ENCODE data around the gene COL26A1. TPM values are rescaled to one million over a fixed set of nuclear protein-coding genes. Genes with fewer than 3 reads are reported as not detected.
"Not testable (repeated sequence)": the region's sequence is repeated elsewhere in the genome, so short reads cannot be mapped to it uniquely, and the experiment has no call there.

The COL26A1 gene
- total RNA-seq, 6 experiments from 2014 or later = not detected

DNA sequence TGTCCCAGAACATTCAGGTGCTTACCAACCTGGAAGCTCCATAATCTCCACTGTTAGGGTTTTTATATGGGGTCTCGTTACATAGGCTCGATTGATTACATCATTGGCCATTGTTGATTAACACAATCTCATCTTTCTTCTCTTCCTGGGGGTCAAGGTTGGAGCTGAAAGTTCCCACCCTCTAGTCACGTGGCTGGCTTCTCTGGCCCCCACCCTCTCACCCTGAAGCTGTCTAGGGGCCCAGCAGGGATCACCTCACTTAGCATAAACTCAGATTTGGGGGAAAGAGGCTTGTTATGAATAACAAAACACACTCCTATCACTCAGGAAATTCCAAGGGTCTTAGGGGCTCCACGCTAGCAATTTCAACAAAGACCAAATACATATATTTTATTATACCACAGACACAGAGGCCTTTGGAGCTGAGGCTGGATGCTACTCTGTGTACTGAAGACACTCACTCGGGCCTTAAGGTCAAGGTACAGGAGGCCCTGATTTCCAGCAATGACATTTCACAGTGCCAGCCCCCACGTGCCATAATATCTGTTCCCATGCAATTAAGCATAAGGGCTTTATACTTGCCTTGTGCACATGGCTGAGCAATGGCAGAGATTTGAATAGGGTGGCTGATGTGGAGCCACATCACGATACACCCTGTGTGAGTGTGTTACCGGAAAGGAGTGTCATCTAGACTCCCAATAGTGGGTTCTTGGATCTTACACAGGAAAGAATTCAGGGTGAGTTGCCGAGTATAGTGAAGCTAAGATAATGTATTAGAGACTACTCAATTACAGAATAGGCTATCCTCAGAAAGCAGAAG is 108.2 kb downstream of the COL26A1 start:
- Mint-ChIP-seq H3K4me3 (no peak overlapping the region), H3K9me3 (no peaks in the 10 kb centered on the region), H3K27ac (no peak overlapping the region), H3K4me1 (ENCODE audit: low read depth) (no peaks in the 10 kb centered on the region), H3K27me3 (ENCODE audit: insufficient read depth) (peaks cover 22% of the 10 kb centered on the region), H3K36me3 (ENCODE audit: low read depth) (no peaks in the 10 kb centered on the region)
- DNase-seq = no peak
- TF ChIP-seq, protein P1, sequence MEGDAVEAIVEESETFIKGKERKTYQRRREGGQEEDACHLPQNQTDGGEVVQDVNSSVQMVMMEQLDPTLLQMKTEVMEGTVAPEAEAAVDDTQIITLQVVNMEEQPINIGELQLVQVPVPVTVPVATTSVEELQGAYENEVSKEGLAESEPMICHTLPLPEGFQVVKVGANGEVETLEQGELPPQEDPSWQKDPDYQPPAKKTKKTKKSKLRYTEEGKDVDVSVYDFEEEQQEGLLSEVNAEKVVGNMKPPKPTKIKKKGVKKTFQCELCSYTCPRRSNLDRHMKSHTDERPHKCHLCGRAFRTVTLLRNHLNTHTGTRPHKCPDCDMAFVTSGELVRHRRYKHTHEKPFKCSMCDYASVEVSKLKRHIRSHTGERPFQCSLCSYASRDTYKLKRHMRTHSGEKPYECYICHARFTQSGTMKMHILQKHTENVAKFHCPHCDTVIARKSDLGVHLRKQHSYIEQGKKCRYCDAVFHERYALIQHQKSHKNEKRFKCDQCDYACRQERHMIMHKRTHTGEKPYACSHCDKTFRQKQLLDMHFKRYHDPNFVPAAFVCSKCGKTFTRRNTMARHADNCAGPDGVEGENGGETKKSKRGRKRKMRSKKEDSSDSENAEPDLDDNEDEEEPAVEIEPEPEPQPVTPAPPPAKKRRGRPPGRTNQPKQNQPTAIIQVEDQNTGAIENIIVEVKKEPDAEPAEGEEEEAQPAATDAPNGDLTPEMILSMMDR (IDR thresholded peaks at IDR 0.05) = no peak

DNA sequence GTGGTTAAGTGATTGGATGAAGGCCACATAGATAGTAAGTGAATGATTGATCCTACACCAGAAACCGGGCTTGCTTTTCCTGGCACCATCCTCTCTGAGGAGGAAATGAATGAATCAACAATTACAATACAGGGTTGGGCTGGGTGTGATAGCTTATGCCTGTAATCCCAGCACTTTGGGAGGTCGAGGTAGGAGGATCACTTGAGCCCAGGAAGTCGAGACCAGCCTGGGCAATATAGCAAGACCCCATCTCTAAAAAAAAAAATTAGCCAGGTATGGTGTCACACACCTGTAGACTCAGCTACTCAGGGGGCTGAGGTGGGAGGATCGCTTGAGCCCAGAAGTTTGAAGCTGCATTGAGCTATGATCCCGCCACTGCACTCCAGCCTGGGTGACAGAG is 111.5 kb downstream of the COL26A1 start:
- DNase-seq = no peak
- TF ChIP-seq, protein P1 (IDR thresholded peaks at IDR 0.05) = no peak
- Mint-ChIP-seq H3K27ac (no peak overlapping the region), H3K27me3 (ENCODE audit: insufficient read depth) (peaks cover 10% of the 10 kb centered on the region), H3K36me3 (ENCODE audit: low read depth) (peaks cover 5% of the 10 kb centered on the region), H3K9me3 (peaks cover 12% of the 10 kb centered on the region), H3K4me3 (no peak overlapping the region), H3K4me1 (ENCODE audit: low read depth) (no peaks in the 10 kb centered on the region)

DNA sequence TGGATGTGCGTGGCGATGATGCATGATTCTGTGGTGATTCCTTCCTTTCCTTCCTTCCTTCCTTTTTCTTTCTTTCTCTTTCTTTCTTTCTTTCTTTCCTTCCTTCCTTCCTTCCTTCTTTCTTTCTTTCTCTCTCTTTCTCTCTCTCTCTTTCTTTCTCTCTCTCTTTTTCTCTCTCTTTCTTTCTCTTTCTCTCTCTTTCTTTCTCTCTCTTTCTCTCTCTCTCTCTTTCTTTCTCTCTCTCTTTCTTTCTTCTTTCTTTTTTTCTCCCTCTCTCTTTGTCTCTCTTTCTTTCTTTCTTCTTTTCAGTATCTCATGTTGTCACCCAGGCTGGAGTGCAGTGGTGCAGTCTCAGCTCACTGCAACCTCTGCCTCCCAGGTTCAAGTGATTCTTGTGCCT is 113.0 kb downstream of the COL26A1 start:
- Mint-ChIP-seq H3K9me3 (peaks cover 28% of the 10 kb centered on the region), H3K36me3 (ENCODE audit: low read depth) (peaks cover 10% of the 10 kb centered on the region)
- H3K27ac Mint-ChIP-seq; H3K4me1 Mint-ChIP-seq (ENCODE audit: low read depth); H3K4me3 Mint-ChIP-seq; H3K27me3 Mint-ChIP-seq (ENCODE audit: insufficient read depth); DNase-seq: not testable (repeated sequence)

DNA sequence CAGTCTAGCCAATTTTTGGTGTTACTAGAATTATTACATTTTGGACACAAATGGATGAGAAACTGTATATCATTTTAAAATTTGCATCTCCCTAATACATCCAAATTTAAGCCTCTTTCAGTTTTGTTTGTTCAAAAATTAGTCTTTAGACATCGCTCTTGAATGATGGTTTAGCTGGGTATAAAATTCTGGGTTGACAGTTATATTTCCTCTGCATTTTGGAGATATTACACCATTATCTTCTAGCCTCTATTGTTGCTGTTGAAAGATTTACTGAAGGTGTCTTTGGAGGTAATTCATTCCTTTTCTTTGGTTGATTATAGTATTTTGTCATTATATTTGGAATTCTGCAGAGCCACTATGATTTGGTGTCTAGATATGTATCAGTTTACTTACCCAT is 116.5 kb downstream of the COL26A1 start:
- H3K4me3 Mint-ChIP-seq = no peak overlapping the region
- H3K27ac Mint-ChIP-seq = no peak overlapping the region
- H3K4me1 Mint-ChIP-seq (ENCODE audit: low read depth) = no peaks in the 10 kb centered on the region
- peaks cover 3% of the 10 kb centered on the region for H3K27me3 Mint-ChIP-seq (ENCODE audit: insufficient read depth)
- H3K36me3 Mint-ChIP-seq (ENCODE audit: low read depth) = peaks cover 10% of the 10 kb centered on the region
- DNase-seq = no peak
- TF ChIP-seq, protein P1 (IDR thresholded peaks at IDR 0.05) = no peak
- peaks cover 30% of the 10 kb centered on the region for H3K9me3 Mint-ChIP-seq

DNA sequence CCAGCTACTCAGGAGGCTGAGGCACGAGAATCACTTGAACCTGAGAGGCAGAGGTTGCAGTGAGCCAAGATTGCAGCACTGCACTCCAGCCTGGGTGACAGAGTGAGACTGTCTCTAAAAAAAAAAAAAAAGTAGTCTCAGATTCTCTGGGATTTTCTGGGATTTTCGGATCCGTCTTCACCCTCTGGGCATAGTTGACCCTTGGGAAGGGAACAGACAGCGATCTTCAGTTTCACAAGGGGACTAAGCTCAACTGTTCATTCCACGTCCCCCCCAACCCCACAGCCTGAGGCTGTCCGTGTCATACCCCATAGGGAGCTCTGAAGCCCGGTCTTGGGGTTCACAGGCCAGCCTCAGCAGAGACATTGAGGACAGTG is 123.4 kb downstream of the COL26A1 start:
- not testable (repeated sequence) for H3K36me3 Mint-ChIP-seq (ENCODE audit: low read depth); H3K27ac Mint-ChIP-seq; H3K9me3 Mint-ChIP-seq; H3K4me3 Mint-ChIP-seq; DNase-seq
- Mint-ChIP-seq H3K27me3 (ENCODE audit: insufficient read depth) (peaks cover 17% of the 10 kb centered on the region), H3K4me1 (ENCODE audit: low read depth) (peaks cover 17% of the 10 kb centered on the region; the same call in 1 of the 2 replicates)

DNA sequence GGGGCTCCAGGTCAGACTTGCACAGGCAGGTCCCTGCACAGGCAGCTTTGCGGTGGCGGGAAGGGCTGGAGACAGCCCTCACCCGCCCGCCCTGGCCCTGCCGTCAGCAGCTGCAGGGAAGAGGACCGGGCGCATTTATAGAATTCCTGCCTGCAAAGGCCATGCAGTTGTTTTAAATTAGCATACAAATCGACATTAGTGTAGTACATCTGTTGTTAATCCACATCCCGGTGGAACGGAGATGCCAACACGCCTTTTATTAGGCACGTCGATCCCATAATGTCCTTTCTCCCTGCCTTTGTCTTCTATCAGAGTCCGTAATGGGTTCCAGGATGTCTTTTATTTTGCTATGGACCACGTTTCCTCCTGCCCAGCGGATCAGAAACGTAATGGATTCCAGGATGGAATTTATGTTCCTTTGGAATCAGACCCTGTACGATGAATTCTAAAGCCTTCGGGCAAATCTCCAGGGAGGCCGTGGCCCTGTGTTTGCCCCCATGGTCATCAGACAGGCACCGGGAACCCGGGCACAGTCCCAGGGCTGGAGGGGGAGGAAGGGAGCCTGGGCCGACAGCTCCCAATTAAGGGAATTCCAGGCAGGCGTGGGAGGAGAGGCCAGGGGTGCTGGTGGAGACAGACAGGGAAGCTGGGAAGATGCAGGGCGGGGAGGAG is 123.9 kb downstream of the COL26A1 start:
- Mint-ChIP-seq H3K4me3 (peak overlapping the region; percentile 13; the same call in 1 of the 2 replicates), H3K36me3 (ENCODE audit: low read depth) (no peaks in the 10 kb centered on the region), H3K9me3 (no peaks in the 10 kb centered on the region), H3K27me3 (ENCODE audit: insufficient read depth) (peaks cover 20% of the 10 kb centered on the region), H3K27ac (no peak overlapping the region), H3K4me1 (ENCODE audit: low read depth) (peaks cover 17% of the 10 kb centered on the region; the same call in 1 of the 2 replicates)
- TF ChIP-seq, protein P1 (IDR thresholded peaks at IDR 0.05) = no peak
- peak; percentile 9 for DNase-seq

Data from HFFc6 (cell line).